Ascending aorta (tissue), 2 donors: ENCODE results near the gene SPEN. TPM values are rescaled to one million over a fixed set of nuclear protein-coding genes. Genes with fewer than 3 reads are reported as not detected.

ENCODE experiments used
- DNase-seq, 2 donors: peaks; one replicate each; pipeline ENCODE4 v3.0.0-alpha.2; 2019; ENCODE audit warnings: low spot score in 2 of 2
- H3K27ac ChIP-seq, 2 donors: fragments of 200-600 bp; sonication (generic); one replicate each; pipeline ENCODE4 v1.5.1; 2016 to 2017; ENCODE audit warnings: mild to moderate bottlenecking in 1 of 2
- H3K27me3 ChIP-seq: fragments of 200-600 bp; sonication (generic); one replicate; pipeline ENCODE4 v1.5.1; 2017
- H3K36me3 ChIP-seq, 2 donors: fragments of 200-600 bp; sonication (generic); one replicate each; pipeline ENCODE4 v1.5.1; 2016
- H3K4me1 ChIP-seq, 2 donors: fragments of 200-600 bp; sonication (generic); one replicate each; pipeline ENCODE4 v1.5.1; 2016 to 2017; ENCODE audit warnings: mild to moderate bottlenecking in 1 of 2
- H3K4me3 ChIP-seq, 2 donors: fragments of 200-600 bp; sonication (generic); one replicate each; pipeline ENCODE4 v1.5.1; 2016 to 2017; ENCODE audit warnings: mild to moderate bottlenecking in 1 of 2
- H3K9me3 ChIP-seq, 2 donors: fragments of 200-600 bp; sonication (generic); one replicate each; pipeline ENCODE4 v1.5.1; 2016
- intact Hi-C: fragments of 100-400 bp; cut with DNase I; formaldehyde crosslinking; loops from one replicate; pipeline ENCODE4 v1.15.1; 2023
- total RNA-seq: library from RNA; depleted of rRNA; stranded (reverse); fragments of >200 nt; gene quantifications from one replicate; pipeline ENCODE4 v1.1.0, GENCODE V29; 2016
- TF ChIP-seq, protein P1 (sequence below), 3 experiments: fragments of 200-600 bp in 2 of 3; fragments of 450-650 bp in 1 of 3; sonication (generic) in 2 of 3; IDR thresholded peaks; one replicate each; pipeline ENCODE4 v1.5.1; 2016 to 2019; ENCODE audit warnings: antibody characterized with exemption in 3 of 3, mild to moderate bottlenecking in 1 of 3, moderate library complexity in 1 of 3

SPEN gene
- total RNA-seq, 1 donor from 2014 or later, result 53.9 TPM

DNA sequence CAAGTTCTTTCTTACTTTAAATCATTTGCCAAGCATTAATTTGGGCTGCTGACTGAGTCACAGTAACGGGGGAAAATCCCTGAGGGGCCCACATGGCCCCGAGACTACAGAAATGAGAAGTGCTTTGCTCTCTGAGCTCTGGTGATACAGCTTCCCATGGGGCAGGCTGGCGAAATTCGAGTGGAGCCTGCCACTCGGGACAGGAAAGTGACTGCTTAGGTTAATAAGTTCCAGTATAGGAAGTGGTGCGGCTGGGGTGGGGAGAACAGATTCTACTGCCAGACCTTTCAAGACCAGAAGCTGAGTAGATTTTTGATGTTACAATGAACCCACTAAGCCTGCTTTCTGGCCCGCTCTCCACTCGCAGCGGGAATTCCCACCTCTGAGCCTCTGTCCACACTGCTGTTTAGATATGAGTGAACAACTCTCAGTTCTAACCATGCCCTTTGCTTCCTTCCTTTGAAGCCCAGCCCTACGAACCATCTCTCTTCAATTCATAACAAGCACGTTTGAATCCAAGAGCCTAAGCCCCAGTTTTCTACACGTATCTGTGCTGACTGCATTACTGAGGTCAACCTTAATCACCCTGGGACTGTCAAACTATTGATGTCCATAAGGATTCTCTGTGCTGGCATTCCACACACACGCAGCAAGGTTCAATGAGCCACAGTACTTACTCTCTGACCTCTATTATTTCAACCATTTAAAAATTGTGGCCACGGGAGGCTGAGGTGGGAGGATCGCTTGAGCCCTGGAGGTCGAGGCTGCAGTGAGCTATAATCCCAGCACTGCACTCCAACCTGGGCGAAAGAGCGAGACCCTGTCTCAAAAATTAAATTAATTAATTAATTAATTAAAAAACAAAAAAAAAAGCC, 118.8 kb downstream of the SPEN start:
- peak in 1 of 2 donors; percentile 79 for DNase-seq
- H3K9me3 ChIP-seq, result no peaks in the 10 kb centered on the region
- intact Hi-C loops, result no loop called here
- peak overlapping the region; percentile 58 to 69 for H3K27ac ChIP-seq
- H3K36me3 ChIP-seq, result peaks cover 12 to 15% of the 10 kb centered on the region in 2 donors
- H3K27me3 ChIP-seq, result no peaks in the 10 kb centered on the region
- TF ChIP-seq, protein P1, sequence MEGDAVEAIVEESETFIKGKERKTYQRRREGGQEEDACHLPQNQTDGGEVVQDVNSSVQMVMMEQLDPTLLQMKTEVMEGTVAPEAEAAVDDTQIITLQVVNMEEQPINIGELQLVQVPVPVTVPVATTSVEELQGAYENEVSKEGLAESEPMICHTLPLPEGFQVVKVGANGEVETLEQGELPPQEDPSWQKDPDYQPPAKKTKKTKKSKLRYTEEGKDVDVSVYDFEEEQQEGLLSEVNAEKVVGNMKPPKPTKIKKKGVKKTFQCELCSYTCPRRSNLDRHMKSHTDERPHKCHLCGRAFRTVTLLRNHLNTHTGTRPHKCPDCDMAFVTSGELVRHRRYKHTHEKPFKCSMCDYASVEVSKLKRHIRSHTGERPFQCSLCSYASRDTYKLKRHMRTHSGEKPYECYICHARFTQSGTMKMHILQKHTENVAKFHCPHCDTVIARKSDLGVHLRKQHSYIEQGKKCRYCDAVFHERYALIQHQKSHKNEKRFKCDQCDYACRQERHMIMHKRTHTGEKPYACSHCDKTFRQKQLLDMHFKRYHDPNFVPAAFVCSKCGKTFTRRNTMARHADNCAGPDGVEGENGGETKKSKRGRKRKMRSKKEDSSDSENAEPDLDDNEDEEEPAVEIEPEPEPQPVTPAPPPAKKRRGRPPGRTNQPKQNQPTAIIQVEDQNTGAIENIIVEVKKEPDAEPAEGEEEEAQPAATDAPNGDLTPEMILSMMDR (IDR thresholded peaks at IDR 0.05), result no peak
- no peak overlapping the region for H3K4me3 ChIP-seq
- peaks cover 4 to 40% of the 10 kb centered on the region in 2 donors for H3K4me1 ChIP-seq

DNA sequence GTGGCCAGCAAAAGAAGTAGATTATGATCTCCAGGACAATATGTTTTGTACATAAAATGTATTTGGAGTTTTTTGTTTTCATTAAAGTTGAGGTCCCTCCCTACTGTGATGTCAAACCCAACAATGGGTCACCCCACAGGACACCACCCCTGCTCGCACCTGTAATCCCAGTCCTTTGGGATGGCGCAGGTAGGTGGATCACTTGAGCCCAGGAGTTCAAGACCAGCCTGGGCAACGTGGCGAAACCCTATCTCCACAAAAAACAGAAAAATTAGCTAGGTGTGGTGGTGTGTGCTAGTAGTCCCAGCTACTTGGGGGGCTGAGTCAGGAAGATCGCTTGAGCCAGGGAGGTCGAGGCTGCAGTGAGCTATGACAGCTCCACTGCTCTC, 119.4 kb downstream of the SPEN start:
- Histone ChIP-seq H3K36me3 (peaks cover 16% of the 10 kb centered on the region in 2 donors), H3K27ac (no peak overlapping the region), H3K9me3 (no peaks in the 10 kb centered on the region), H3K27me3 (no peaks in the 10 kb centered on the region), H3K4me3 (no peak overlapping the region), H3K4me1 (peaks cover 4 to 40% of the 10 kb centered on the region in 2 donors)
- DNase-seq, result peak in 1 of 2 donors; percentile 53
- intact Hi-C loops, result no loop called here
- TF ChIP-seq, protein P1 (IDR thresholded peaks at IDR 0.05), result no peak

DNA sequence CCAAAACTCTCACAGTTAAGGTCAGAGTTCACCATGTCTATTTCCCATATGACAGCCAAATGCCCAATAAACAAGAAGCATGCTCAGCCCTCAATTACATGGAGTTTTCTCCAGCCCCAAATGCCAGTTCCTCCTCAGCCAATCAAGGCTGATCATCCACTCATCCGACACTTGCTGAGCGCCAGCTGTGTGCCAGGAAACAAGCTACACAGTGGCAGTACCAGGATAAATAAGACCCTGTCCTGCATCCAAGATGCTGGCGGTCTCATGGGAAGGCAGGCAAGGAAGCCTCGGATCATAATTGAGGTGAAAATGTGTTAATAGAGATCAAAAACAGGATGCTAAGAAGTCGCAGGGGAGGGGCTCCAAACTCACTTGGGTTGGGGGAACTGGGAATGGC, 120.7 kb downstream of the SPEN start:
- H3K36me3 ChIP-seq, result peaks cover 23 to 25% of the 10 kb centered on the region in 2 donors
- TF ChIP-seq, protein P1 (IDR thresholded peaks at IDR 0.05), result no peak
- DNase-seq, result no peak
- H3K27ac ChIP-seq, result no peak overlapping the region
- H3K27me3 ChIP-seq, result no peaks in the 10 kb centered on the region
- intact Hi-C loops, result no loop called here
- H3K4me3 ChIP-seq, result no peak overlapping the region
- H3K9me3 ChIP-seq, result no peaks in the 10 kb centered on the region
- peaks cover 4 to 31% of the 10 kb centered on the region in 2 donors for H3K4me1 ChIP-seq

DNA sequence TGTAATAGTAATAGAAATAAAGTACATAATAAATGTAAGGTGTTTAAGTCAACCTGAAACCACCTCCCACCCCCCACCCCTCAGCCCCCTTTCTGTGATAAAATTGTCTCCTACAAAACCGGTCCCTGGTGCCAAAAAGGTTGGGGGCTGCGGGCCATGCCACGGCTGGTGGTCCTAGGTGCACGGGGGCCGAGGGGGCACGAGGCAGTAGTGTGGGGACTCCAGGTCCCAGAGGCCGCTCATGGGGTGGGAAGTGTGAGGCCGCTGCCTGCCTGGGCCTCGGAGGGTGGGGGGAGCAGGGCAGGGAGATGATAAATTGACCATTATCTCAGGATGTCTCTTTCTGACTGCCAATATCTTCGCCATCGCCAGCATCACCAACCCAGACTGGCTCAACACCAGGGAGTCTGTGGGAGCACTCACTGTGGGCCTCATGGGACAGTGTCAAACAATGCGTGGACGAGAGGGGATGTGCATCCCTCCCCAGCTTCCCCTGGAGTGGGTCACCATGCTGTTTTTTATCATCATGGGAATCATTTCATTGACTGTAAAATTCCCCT, 121.9 kb downstream of the SPEN start:
- intact Hi-C loops, result no loop called here
- TF ChIP-seq, protein P1 (IDR thresholded peaks at IDR 0.05), result no peak
- DNase-seq, result peak in 1 of 2 donors; percentile 40
- H3K4me1 ChIP-seq, result peaks cover 4 to 27% of the 10 kb centered on the region in 2 donors
- H3K4me3 ChIP-seq, result no peak overlapping the region
- peaks cover 23 to 25% of the 10 kb centered on the region in 2 donors for H3K36me3 ChIP-seq
- no peaks in the 10 kb centered on the region for H3K27me3 ChIP-seq
- H3K9me3 ChIP-seq, result no peaks in the 10 kb centered on the region
- H3K27ac ChIP-seq, result no peak overlapping the region

DNA sequence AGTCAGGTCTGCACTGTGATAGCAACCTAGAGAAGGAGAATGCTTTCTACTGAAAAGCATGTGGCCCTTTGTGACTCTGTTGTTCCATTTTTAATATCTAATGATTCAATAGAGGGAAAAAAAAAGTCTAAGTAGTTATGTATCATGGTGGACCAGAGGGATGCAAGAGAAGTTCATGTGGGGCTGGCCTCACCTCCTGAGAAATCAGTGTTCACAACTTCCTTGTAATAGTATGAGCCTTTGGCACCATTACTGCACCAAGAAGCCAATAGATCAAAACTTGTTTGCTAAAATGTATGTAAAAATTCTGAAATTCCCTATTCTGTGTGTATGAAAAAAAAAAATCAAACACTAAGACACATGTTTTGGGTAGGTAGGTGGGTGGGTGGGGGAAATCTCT, 123.4 kb downstream of the SPEN start:
- TF ChIP-seq, protein P1 (IDR thresholded peaks at IDR 0.05), result no peak

More for the DNA sequence above, 123.4 kb downstream of the SPEN start:
- Histone ChIP-seq H3K4me3 (no peak overlapping the region), H3K9me3 (no peaks in the 10 kb centered on the region), H3K36me3 (peaks cover 23 to 25% of the 10 kb centered on the region in 2 donors), H3K27me3 (no peaks in the 10 kb centered on the region), H3K27ac (no peak overlapping the region), H3K4me1 (peaks cover 9 to 25% of the 10 kb centered on the region in 2 donors)
- no peak for DNase-seq
- intact Hi-C loops, result no loop called here
